GM13976 (cell line): ENCODE results near the gene COQ8B.

Experiments used
- DNase-seq: peaks from one replicate; pipeline ENCODE4 v3.0.0; 2012; ENCODE audit warnings: low spot score
- CTCF ChIP-seq: IDR thresholded peaks from 2 replicates; pipeline ENCODE4 v1.5.1; 2012; ENCODE audit warnings: borderline replicate concordance, mild to moderate bottlenecking; ENCODE audit not compliant: insufficient read depth; ENCODE audit errors: extremely low read depth, missing control alignments, control extremely low read depth
- in situ Hi-C: fragments of 300-500 bp; cut with MboI; formaldehyde crosslinking; loops from one replicate; pipeline ENCODE4 v1.12.0; 2022; ENCODE audit warnings: low sequenced_read_pairs, mixed read lengths, inconsistent platforms; ENCODE audit not compliant: unreplicated experiment

Gene COQ8B

GRCh38 chr19:40742477-40742876, 25.8 kb upstream of the COQ8B start:
- DNase-seq: no peak
- in situ Hi-C loops: no loop called here
- TF ChIP-seq CTCF: no peak

- TF ChIP-seq CTCF: no peak
- DNase-seq: no peak
Measured at GRCh38 chr19:40741527-40742390, 25.1 kb upstream of the COQ8B start.

GRCh38 chr19:40740747-40741146, 24.1 kb upstream of the COQ8B start:
- in situ Hi-C loops: no loop called here
- no peak for DNase-seq
- TF ChIP-seq CTCF: no peak

More at GRCh38 chr19:40741527-40742390, 25.1 kb upstream of the COQ8B start:
- in situ Hi-C loops: no loop called here

- TF ChIP-seq CTCF: no peak
- in situ Hi-C loops: no loop called here
- DNase-seq: no peak
Measured at GRCh38 chr19:40739871-40740703, 23.4 kb upstream of the COQ8B start.

GRCh38 chr19:40739030-40739839, 22.5 kb upstream of the COQ8B start:
- no peak for TF ChIP-seq CTCF
- in situ Hi-C loops: no loop called here
- no peak for DNase-seq

- in situ Hi-C loops: no loop called here
- DNase-seq: no peak
- TF ChIP-seq CTCF: no peak
Measured at GRCh38 chr19:40737102-40737644, 20.5 kb upstream of the COQ8B start.
